TTC549 (cell line): ENCODE measurements around the gene MFAP3.
"Not testable (repeated sequence)": the region's sequence is repeated elsewhere in the genome, so short reads cannot be mapped to it uniquely, and the experiment has no call there.

Experiments used
- FAIRE-seq: peaks from 2 replicates; lab custom pipeline; 2012; peaks lifted over from hg19 to GRCh38; lab: Jason Lieb, UNC

The MFAP3 gene

GRCh38 chr5:154053468-154053867 is 14.7 kb downstream of the MFAP3 start:
- no peak for FAIRE-seq

GRCh38 chr5:154055201-154055600 is 16.4 kb downstream of the MFAP3 start:
- no peak for FAIRE-seq

- FAIRE-seq = no peak
Measured at GRCh38 chr5:154058055-154059038, 19.6 kb downstream of the MFAP3 start.

- no peak for FAIRE-seq
Measured at GRCh38 chr5:154059039-154059430, 20.3 kb downstream of the MFAP3 start.

GRCh38 chr5:154059583-154059982 is 20.8 kb downstream of the MFAP3 start:
- FAIRE-seq = no peak

- no peak for FAIRE-seq
Measured at GRCh38 chr5:154060606-154061005, 21.8 kb downstream of the MFAP3 start.

GRCh38 chr5:154063372-154063771 is 24.6 kb downstream of the MFAP3 start:
- FAIRE-seq = no peak

GRCh38 chr5:154065971-154066370 is 27.2 kb downstream of the MFAP3 start:
- no peak for FAIRE-seq

- not testable (repeated sequence) for FAIRE-seq
Measured at GRCh38 chr5:154069854-154070253, 31.1 kb downstream of the MFAP3 start.

- FAIRE-seq = no peak
Measured at GRCh38 chr5:154071799-154072413, 33.1 kb downstream of the MFAP3 start.

GRCh38 chr5:154072414-154073171 is 33.8 kb downstream of the MFAP3 start:
- FAIRE-seq = no peak

- no peak for FAIRE-seq
Measured at GRCh38 chr5:154076240-154076922, 37.6 kb downstream of the MFAP3 start.

GRCh38 chr5:154077696-154078095 is 38.9 kb downstream of the MFAP3 start:
- FAIRE-seq = no peak

- no peak for FAIRE-seq
Measured at GRCh38 chr5:154078272-154078671, 39.5 kb downstream of the MFAP3 start.

- FAIRE-seq = no peak
Measured at GRCh38 chr5:154081246-154081645, 42.5 kb downstream of the MFAP3 start.

- no peak for FAIRE-seq
Measured at GRCh38 chr5:154084062-154084639, 45.4 kb downstream of the MFAP3 start.

GRCh38 chr5:154086146-154086545 is 47.4 kb downstream of the MFAP3 start:
- no peak for FAIRE-seq

- FAIRE-seq = no peak
Measured at GRCh38 chr5:154086641-154087040, 47.9 kb downstream of the MFAP3 start.

GRCh38 chr5:154087260-154087659 is 48.5 kb downstream of the MFAP3 start:
- no peak for FAIRE-seq

- no peak for FAIRE-seq
Measured at GRCh38 chr5:154088801-154089200, 50.0 kb downstream of the MFAP3 start.

- FAIRE-seq = no peak
Measured at GRCh38 chr5:154090656-154091055, 51.9 kb downstream of the MFAP3 start.
